ENCODE results near the gene SUPT3H. TPM values are rescaled to one million over a fixed set of nuclear protein-coding genes. Genes with fewer than 3 reads are reported as not detected.

SUPT3H gene
- total RNA-seq, 2 experiments from 2014 or later, result 8.2 to 11.7 TPM

DNA sequence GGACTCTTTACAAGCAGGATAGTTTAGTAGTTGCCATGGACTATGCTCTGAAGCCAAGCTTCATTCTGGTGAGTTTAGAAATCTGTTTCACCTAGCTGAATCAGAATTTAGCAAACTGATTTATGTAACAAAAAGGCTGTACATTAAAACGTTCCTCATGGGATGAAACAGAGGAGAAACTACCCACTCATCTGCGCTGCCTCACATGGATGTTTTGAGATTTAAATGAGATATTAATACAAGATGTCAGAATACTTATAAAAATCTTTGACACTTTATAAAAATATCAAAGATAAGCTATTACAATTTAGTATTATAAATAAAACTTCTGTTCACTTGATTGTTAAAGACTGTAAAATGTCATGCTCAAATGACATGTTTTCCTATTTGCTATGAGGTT lies 32.8 kb downstream of the SUPT3H start:
- CTCF ChIA-PET, result interaction anchor here (0.7 kb wide), 1 partner anchor 32 kb away, joined by 3 read pairs; no protein-coding TSS in a partner anchor
- DNase-seq (no peak), ATAC-seq (no peak)
- Mint-ChIP-seq H3K4me1 (no peaks in the 10 kb centered on the region), H3K27me3 (no peaks in the 10 kb centered on the region), H3K36me3 (peaks cover 10% of the 10 kb centered on the region), H3K27ac (no peak overlapping the region), H3K9me3 (ENCODE audit: low read depth) (no peaks in the 10 kb centered on the region), H3K4me3 (no peak overlapping the region)

DNA sequence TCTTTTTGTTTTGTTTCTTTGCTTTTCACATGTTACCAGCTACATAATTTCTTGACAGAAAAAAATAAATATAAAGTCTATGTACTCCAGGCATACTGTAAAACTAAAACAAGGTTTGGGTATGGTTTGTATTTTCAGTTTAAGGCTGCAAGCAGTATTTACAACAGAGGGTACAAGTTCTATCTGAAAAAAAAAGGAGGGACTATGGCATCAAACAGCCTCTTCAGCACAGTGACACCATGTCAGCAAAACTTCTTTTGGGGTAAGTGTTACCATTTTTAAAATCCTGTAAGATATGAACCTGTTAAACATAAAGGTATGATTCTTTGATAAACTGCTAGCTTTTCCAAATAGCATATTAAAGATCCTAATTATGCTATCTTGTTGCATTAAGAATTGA lies 49.2 kb downstream of the SUPT3H start:
- no peaks in the 10 kb centered on the region for H3K27me3 Mint-ChIP-seq
- H3K9me3 Mint-ChIP-seq (ENCODE audit: low read depth), result no peaks in the 10 kb centered on the region
- peak overlapping the region; percentile 51 for H3K4me3 Mint-ChIP-seq
- no peaks in the 10 kb centered on the region for H3K36me3 Mint-ChIP-seq
- DNase-seq (no peak), ATAC-seq (peak; percentile 30)
- CTCF ChIA-PET, result no interaction called here
- H3K27ac Mint-ChIP-seq, result no peak overlapping the region
- H3K4me1 Mint-ChIP-seq, result peaks cover 23% of the 10 kb centered on the region

DNA sequence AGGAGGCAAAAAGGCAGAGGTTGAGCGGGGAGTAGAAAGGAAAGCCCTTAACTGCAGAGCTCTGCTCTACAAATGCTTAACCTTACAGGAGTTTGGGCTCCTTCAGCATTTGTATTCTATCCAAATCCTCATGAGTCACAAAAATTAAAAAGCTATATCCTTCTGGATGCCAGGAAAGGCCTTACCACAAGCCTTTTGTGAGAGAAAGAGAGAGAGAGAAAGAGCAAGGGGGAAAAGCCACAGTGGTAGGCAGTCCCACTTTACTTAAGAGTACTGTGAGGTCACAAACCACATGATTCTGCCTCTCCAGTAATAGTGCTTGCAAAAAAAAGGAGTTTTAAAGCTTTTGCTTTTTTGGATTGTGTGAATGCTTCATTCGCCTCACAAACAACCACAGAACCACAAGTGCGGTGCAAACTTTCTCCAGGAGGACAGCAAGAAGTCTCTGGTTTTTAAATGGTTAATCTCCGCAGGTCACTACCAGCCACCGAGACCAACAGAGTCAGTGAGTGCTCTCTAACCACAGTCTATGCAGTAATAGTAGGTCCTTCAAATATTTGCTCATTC lies 49.7 kb downstream of the SUPT3H start, which contains the start of gene RUNX2:
Gene RUNX2, plus strand, starts transcription at position 375 of the 567 bp plus-strand sequence. CDS start 397 bp downstream, outside the sequence.
- CTCF ChIA-PET, result no interaction called here
- peak; percentile 49 for DNase-seq
- Mint-ChIP-seq H3K36me3 (no peaks in the 10 kb centered on the region), H3K27me3 (no peaks in the 10 kb centered on the region), H3K4me1 (peaks cover 25% of the 10 kb centered on the region), H3K27ac (no peak within 1 kb of the TSS), H3K4me3 (peak within 1 kb of the TSS; percentile 51), H3K9me3 (ENCODE audit: low read depth) (no peaks in the 10 kb centered on the region)
- peak; percentile 42 for ATAC-seq

DNA sequence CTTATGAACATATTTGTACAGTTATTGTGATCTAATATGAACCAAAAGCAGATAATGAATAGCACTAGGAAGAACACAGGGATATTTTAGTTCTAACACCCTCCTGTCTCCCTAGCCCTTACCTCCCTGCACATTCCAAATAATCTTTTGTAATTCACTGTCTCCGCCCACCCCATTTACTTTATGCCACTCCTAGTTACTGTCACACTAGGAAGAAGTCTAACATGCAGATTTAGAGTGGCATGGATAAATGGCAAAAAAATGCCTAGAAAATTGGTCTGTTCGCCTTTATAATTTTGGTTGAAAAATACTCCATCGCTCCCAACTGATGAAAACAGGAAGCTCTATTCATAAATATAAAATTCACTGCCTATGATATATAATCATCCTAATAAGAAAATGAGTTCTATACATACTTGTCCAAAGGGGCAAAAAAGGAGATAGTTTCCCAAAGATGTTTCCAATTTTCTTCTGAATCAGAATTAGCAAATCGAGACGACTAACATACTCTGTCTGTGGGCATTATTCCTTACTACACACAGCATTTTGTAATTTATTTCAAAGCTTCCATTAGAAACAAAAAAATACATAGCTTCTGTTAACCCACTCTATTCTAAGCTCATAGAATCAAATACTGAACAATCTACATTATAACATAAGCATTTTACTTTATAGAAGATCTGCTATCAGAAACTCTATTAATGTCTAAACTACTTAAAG lies 50.9 kb downstream of the SUPT3H start:
- Mint-ChIP-seq H3K4me1 (peaks cover 25% of the 10 kb centered on the region), H3K4me3 (no peak overlapping the region), H3K27ac (no peak overlapping the region), H3K9me3 (ENCODE audit: low read depth) (no peaks in the 10 kb centered on the region), H3K27me3 (no peaks in the 10 kb centered on the region), H3K36me3 (no peaks in the 10 kb centered on the region)
- ATAC-seq (no peak), DNase-seq (no peak)
- CTCF ChIA-PET, result no interaction called here

DNA sequence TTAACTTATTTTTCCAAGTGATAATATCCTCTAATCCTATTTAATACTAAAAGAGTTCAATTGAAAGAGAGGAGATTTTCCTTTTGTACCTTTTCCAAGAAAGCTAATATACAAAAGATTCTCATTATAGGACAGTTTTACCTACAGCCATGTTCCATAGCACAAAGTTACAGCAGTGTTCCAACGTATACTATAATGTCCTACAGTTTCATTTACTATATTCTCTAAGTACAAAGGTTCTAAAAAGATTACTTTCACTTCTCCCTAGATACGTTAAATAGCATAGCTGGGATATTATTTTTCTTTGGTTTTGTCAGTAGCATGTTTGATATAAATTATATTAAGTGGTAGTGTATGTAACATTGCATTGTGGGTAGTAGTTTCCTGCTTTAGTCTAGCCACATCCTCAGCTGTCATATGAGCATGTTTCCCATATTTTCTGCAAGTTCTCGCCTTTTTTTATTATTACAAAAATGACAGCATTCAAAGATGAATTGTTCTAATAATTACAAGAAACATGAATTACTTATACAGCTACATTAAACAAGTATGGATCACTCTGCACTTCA lies 54.0 kb downstream of the SUPT3H start:
- ATAC-seq, result peak; percentile 27
- Mint-ChIP-seq H3K4me1 (peaks cover 23% of the 10 kb centered on the region), H3K36me3 (no peaks in the 10 kb centered on the region), H3K4me3 (no peak overlapping the region), H3K27ac (no peak overlapping the region), H3K9me3 (ENCODE audit: low read depth) (no peaks in the 10 kb centered on the region), H3K27me3 (no peaks in the 10 kb centered on the region)
- CTCF ChIA-PET, result interaction anchor here (0.9 kb wide), 1 partner anchor 668 kb away, joined by 3 read pairs; no protein-coding TSS in a partner anchor
- DNase-seq, result no peak

DNA sequence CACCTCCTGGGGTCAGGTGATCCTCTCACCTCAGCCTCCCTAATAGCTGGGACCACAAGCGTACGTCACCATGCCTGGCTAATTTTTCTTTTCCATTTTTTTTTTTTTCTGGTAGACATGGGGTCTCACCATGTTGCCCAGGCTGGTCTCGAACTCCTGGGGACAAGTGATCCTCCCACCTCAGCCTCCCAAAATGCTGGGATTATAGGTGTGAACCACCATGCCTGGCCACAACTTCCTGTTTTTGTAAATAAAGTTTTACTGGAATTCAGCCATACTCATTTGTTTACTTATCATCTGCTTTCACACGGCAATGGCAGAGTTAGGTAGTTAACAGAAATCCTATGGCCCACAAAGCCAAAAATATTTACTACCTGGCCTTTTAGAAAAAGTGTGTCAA lies 57.4 kb downstream of the SUPT3H start:
- DNase-seq, result no peak
- H3K9me3 Mint-ChIP-seq (ENCODE audit: low read depth), result no peaks in the 10 kb centered on the region
- H3K27me3 Mint-ChIP-seq, result no peaks in the 10 kb centered on the region
- no peak for ATAC-seq
- no peak overlapping the region for H3K4me3 Mint-ChIP-seq
- H3K4me1 Mint-ChIP-seq, result peaks cover 10% of the 10 kb centered on the region
- CTCF ChIA-PET, result interaction anchor here (1.4 kb wide), 1 partner anchor 11 kb away, joined by 3 read pairs; no protein-coding TSS in a partner anchor
- no peak overlapping the region for H3K27ac Mint-ChIP-seq
- peaks cover 4% of the 10 kb centered on the region for H3K36me3 Mint-ChIP-seq

DNA sequence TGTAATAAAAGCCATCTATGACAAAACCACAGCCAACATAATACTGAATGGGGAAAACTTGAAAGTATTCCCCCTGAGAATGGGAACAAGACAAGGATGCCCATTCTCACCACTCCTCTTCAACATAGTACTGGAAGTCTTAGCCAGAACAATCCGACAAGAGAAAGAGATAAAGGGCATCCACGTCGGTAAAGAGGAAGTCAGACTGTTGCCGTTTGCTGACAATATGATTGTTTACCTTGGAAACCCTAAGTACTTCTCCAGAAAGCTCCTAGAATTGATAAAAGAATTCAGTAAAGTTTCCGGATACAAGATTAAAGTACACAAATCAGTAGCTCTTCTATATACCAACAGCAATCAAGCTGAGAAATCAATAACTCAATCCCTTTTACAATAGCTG lies 63.6 kb downstream of the SUPT3H start:
- no peak overlapping the region for H3K27ac Mint-ChIP-seq
- H3K27me3 Mint-ChIP-seq, result no peaks in the 10 kb centered on the region
- peaks cover 2% of the 10 kb centered on the region for H3K9me3 Mint-ChIP-seq (ENCODE audit: low read depth)
- H3K4me3 Mint-ChIP-seq, result no peak overlapping the region
- DNase-seq (no peak), ATAC-seq (no peak)
- CTCF ChIA-PET, result interaction anchor here (1.1 kb wide), 1 partner anchor 20 kb away, joined by 3 read pairs; no protein-coding TSS in a partner anchor
- peaks cover 44% of the 10 kb centered on the region for H3K36me3 Mint-ChIP-seq
- H3K4me1 Mint-ChIP-seq, result peaks cover 29% of the 10 kb centered on the region

DNA sequence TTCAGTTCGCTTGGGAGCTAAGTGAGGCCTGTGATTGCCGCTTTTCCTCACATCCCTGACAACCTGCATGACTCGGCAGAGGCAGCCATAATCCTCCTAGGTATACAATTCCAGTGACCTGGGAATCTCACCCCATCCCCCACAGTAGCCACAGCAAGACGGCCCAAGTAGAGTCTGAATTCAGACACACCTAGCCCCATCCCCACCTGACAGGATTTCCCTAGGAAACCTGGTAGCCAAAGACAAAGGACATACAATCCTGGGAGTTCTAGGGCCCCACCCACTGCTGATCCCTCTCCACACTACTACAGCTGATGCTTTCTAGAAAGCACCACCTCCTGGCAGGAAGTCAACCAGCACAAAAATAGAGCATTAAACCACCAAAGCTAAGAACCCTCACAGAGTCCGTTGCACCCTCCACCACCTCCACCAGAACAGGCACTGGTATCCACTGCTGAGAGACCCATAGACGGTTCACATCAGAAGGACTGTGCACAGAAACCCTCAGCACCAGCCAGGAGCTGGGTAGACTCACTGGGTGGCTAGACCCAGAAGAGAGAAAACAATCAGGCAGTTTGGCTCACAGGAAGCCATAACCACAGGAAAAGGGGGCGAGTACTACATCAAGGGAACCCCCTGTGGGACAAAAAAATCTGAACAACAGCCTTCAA lies 67.5 kb downstream of the SUPT3H start:
- peak overlapping the region; percentile 85 for H3K27ac Mint-ChIP-seq
- CTCF ChIA-PET, result interaction anchor here (0.8 to 1.5 kb wide), 3 partner anchors 11 to 16 kb away, joined by 3 to 5 read pairs (median 4); no protein-coding TSS in a partner anchor
- peaks cover 31% of the 10 kb centered on the region for H3K4me1 Mint-ChIP-seq
- DNase-seq (peak; percentile 64), ATAC-seq (peak; percentile 53)
- peak overlapping the region; percentile 45 for H3K4me3 Mint-ChIP-seq
- peaks cover 5% of the 10 kb centered on the region for H3K9me3 Mint-ChIP-seq (ENCODE audit: low read depth)
- H3K36me3 Mint-ChIP-seq, result peaks cover 60% of the 10 kb centered on the region
- no peaks in the 10 kb centered on the region for H3K27me3 Mint-ChIP-seq

DNA sequence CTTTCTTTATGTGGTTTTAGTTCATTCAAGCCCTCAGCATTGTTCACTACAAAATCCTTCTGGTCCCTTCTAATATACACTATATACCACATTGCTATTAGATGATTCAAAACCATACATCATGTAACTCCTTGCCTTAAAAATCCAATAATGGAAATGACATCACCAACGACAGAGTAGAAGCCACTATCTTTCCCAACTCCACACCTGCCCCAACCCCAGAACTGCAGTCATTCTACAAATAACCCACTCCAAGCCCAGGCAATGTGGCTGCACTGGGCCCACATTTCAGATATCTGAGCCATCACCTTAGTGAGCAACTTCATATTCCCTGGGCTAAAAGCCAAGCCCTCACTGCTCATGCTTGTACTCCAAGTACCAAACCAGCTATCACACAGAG lies 72.2 kb downstream of the SUPT3H start:
- H3K9me3 Mint-ChIP-seq (ENCODE audit: low read depth), result peaks cover 9% of the 10 kb centered on the region
- H3K27ac Mint-ChIP-seq, result no peak overlapping the region
- CTCF ChIA-PET, result no interaction called here
- ATAC-seq, result no peak
- peaks cover 20% of the 10 kb centered on the region for H3K4me1 Mint-ChIP-seq
- H3K4me3 Mint-ChIP-seq, result no peak overlapping the region
- no peaks in the 10 kb centered on the region for H3K27me3 Mint-ChIP-seq
- H3K36me3 Mint-ChIP-seq, result peaks cover 43% of the 10 kb centered on the region
- DNase-seq, result no peak

DNA sequence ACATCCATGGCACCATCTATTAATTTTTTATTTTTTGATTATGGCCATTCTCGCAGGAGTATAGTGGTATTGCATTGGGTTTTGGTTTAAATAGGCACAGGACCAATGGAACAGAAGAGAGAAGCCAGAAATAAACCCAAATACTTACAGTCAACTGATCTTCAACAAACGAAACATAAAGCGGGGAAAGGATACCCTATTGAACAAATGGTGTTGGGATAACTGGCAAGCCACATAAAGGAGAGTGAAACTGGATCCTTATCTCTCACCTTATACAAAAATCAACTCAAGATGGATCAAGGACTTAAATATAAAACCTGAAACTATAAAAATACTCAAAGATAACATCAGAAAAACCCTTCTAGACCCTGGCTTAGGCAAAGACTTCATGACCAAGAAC lies 74.9 kb downstream of the SUPT3H start:
- Mint-ChIP-seq H3K27ac (no peak overlapping the region), H3K4me1 (peaks cover 5% of the 10 kb centered on the region), H3K27me3 (no peaks in the 10 kb centered on the region), H3K4me3 (no peak overlapping the region), H3K36me3 (peaks cover 26% of the 10 kb centered on the region), H3K9me3 (ENCODE audit: low read depth) (peaks cover 9% of the 10 kb centered on the region)
- no peak for ATAC-seq
- CTCF ChIA-PET, result no interaction called here
- no peak for DNase-seq

DNA sequence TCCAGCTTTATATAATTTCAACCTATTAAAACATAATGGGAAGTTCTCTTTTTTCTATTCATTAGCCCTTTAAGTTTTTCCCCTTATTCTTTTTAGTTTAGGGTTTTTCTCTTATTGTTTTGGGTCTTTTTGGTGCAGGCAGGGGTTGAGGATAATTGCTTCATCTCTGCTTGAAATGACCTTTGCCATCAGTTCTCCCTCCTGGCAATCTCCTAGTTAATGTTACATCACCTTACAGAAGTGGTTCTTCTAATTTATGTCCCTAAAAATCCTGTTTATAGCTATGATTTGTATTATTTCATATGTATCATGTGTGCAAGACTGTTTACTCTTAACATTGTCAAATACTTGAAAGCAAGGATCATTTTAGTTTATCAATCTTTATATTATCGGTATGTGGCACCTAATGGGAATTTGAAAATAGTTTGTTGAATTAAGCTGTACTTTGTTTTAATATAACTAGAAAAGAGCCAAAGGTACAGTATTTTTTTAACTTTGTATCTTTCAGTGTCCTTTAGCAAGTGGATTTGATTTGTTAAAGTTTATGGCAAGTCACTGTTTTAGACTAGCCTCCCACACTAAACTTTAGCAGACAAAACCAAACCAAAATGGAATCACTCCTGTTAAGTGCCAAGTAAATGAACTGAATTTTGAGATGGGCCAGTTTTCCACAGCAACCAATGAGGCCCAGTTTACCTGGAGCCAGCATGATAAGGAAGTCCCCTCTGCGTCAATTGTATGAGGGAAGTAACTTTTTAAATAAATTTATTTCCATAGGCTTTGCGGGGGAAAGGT lies 76.2 kb downstream of the SUPT3H start:
- Mint-ChIP-seq H3K9me3 (ENCODE audit: low read depth) (peaks cover 9% of the 10 kb centered on the region), H3K27me3 (no peaks in the 10 kb centered on the region), H3K4me3 (no peak overlapping the region), H3K4me1 (peaks cover 5% of the 10 kb centered on the region), H3K36me3 (peaks cover 19% of the 10 kb centered on the region), H3K27ac (no peak overlapping the region)
- CTCF ChIA-PET, result no interaction called here
- DNase-seq, result no peak
- no peak for ATAC-seq

DNA sequence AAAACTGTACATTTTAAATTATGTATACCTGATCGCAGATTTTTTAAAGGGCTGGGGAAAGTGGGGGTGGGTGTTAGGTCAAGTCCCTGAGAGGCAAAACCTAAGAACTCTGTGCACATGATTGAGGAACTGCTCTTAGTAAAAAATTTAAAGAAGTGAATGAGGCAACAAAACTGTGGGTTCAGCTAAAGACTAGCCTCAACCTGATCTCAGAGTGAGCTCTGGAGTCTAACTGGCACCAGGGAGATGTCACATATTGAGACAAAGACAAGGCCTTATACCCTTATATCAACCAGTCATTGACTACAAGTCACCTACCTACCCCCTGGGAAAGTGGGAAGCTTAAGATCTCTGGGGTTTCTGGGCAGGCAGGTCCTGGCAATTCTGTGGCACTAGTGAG lies 77.0 kb downstream of the SUPT3H start:
- H3K27ac Mint-ChIP-seq, result no peak overlapping the region
- H3K4me1 Mint-ChIP-seq, result peaks cover 5% of the 10 kb centered on the region
- no peak for ATAC-seq
- no peaks in the 10 kb centered on the region for H3K27me3 Mint-ChIP-seq
- peaks cover 7% of the 10 kb centered on the region for H3K9me3 Mint-ChIP-seq (ENCODE audit: low read depth)
- CTCF ChIA-PET, result no interaction called here
- DNase-seq, result no peak
- H3K4me3 Mint-ChIP-seq, result no peak overlapping the region
- H3K36me3 Mint-ChIP-seq, result peaks cover 14% of the 10 kb centered on the region

DNA sequence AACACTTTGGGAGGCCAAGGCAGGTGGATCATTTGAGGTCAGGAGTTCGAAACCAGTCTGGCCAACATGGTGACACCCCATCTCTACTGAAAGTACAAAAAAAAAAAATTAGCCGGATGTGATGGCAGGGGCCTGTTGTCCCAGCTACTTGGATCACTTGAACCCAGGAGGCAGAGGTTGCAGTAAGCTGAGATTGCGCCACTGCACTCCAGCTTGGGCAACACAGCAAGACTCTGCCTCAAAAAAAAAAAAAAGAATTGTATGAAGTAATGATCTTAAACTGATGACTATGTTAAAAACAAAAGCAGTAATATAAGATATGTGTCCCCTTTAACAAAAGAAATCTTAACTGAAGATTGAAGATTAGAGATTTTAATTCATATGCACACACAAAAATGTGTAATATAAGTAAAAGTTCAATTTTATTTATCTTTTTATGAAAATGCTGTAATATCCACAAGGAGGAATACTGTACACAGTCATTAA lies 78.6 kb downstream of the SUPT3H start:
- H3K36me3 Mint-ChIP-seq, result peaks cover 14% of the 10 kb centered on the region
- CTCF ChIA-PET, result interaction anchor here (1.4 kb wide), 1 partner anchor 11 kb away, joined by 5 read pairs; no protein-coding TSS in a partner anchor
- peaks cover 13% of the 10 kb centered on the region for H3K4me1 Mint-ChIP-seq
- no peak overlapping the region for H3K27ac Mint-ChIP-seq
- H3K27me3 Mint-ChIP-seq, result no peaks in the 10 kb centered on the region
- DNase-seq (no peak), ATAC-seq (no peak)
- peaks cover 3% of the 10 kb centered on the region for H3K9me3 Mint-ChIP-seq (ENCODE audit: low read depth)
- H3K4me3 Mint-ChIP-seq, result no peak overlapping the region
